HT1080 (cell line): ENCODE data around the gene TEX44. TPM values are rescaled to one million over a fixed set of nuclear protein-coding genes. Genes with fewer than 3 reads are reported as not detected.

Source experiments
- DNase-seq: peaks from one replicate; pipeline ENCODE4 v3.0.0-alpha.2; 2015; ENCODE audit warnings: low read depth
- total RNA-seq: library from RNA; depleted of rRNA; stranded (reverse); fragments of >200 nt; shearing (Covaris generic); gene quantifications from 2 replicates; pipeline ENCODE4 v1.2.3, GENCODE V29; 2014

The TEX44 gene
- total RNA-seq, 1 experiment from 2014 or later, result not detected

- peak; percentile 94 for DNase-seq
Measured at GRCh38 chr2:231604685-231605606, 12.3 kb downstream of the TEX44 start.

GRCh38 chr2:231605607-231606091 is 13.0 kb downstream of the TEX44 start:
- no peak for DNase-seq

GRCh38 chr2:231606941-231607340 is 14.3 kb downstream of the TEX44 start:
- DNase-seq, result no peak

GRCh38 chr2:231611273-231612108 is 18.8 kb downstream of the TEX44 start:
- peak; percentile 95 for DNase-seq

- no peak for DNase-seq
Measured at GRCh38 chr2:231612109-231612455, 19.4 kb downstream of the TEX44 start.

GRCh38 chr2:231612456-231613330 is 20.0 kb downstream of the TEX44 start:
- DNase-seq, result peak; percentile 96

- DNase-seq, result no peak
Measured at GRCh38 chr2:231613331-231613662, 20.6 kb downstream of the TEX44 start.

- no peak for DNase-seq
Measured at GRCh38 chr2:231613663-231614558, 21.2 kb downstream of the TEX44 start.

- no peak for DNase-seq
Measured at GRCh38 chr2:231614559-231615057, 21.9 kb downstream of the TEX44 start.

- no peak for DNase-seq
Measured at GRCh38 chr2:231615058-231615671, 22.5 kb downstream of the TEX44 start.

GRCh38 chr2:231616296-231616695 is 23.6 kb downstream of the TEX44 start:
- DNase-seq, result no peak

GRCh38 chr2:231617059-231617926 is 24.6 kb downstream of the TEX44 start:
- peak; percentile 80 for DNase-seq

GRCh38 chr2:231621051-231621879 is 28.6 kb downstream of the TEX44 start:
- DNase-seq, result no peak

- DNase-seq, result peak; percentile 38
Measured at GRCh38 chr2:231622963-231623362, 30.3 kb downstream of the TEX44 start.

- no peak for DNase-seq
Measured at GRCh38 chr2:231626449-231626848, 33.8 kb downstream of the TEX44 start.

GRCh38 chr2:231627384-231628120 is 34.9 kb downstream of the TEX44 start:
- DNase-seq, result no peak

- DNase-seq, result no peak
Measured at GRCh38 chr2:231632559-231633142, 40.0 kb downstream of the TEX44 start.
